HL-60/S4 treated with retinoic acid at 250 ng/mL for 4 days and 3 days (cell line): ENCODE measurements around the gene ZNF423.

Experiments used
- in situ Hi-C: fragments of 300-500 bp; cut with MboI; formaldehyde crosslinking; loops from 2 replicates; pipeline ENCODE4 v1.7.0; 2022; ENCODE audit warnings: low sequenced_read_pairs

ZNF423 gene

GRCh38 chr16:49674990-49675389 is 180.9 kb downstream of the ZNF423 start:
- in situ Hi-C loops: no loop called here

DNA sequence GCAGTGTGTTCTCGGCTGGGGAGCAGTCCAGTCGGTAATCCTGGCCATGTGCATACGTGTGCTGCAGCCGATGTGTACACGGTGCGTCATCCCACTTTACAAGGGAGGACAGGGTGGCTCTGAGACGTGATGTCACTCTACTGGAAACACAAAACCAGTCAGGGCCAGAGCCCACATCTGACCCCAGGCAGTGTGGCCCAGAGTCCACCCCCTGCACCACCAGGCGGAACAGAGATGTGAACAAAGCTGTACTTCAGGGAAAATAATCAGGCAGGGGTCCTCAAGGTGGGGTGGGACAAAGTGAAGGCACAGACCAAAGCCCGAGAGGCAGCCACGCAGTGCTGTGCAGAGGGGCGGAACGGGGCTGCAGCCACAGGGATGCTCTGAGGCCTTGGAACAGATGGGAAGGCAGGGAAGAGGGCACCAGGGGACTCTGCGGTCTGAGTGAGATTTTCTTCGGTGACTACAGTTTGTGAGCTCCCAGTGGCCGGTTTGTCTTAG is 181.5 kb downstream of the ZNF423 start:
- in situ Hi-C loops: no loop called here

GRCh38 chr16:49673442-49673841 is 182.5 kb downstream of the ZNF423 start:
- in situ Hi-C loops: no loop called here

DNA sequence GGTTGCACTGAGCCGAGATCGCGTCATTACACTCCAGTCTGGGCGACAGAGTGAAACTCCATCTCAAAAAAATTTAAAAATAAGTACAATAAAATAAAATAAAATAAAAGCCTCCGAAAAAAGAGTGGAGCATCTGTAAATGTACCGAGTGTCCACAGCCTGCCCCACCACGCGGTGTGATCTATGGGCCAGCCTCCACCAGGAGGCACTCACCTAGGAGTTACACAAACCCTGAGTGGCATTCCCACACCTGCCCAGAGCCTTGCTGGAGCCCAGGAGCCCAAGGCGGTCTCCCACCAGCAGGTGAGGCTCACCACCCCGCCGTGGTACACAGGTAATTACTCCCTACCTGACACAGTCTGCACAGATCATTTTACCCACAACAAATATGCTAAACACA is 183.2 kb downstream of the ZNF423 start:
- in situ Hi-C loops: no loop called here

DNA sequence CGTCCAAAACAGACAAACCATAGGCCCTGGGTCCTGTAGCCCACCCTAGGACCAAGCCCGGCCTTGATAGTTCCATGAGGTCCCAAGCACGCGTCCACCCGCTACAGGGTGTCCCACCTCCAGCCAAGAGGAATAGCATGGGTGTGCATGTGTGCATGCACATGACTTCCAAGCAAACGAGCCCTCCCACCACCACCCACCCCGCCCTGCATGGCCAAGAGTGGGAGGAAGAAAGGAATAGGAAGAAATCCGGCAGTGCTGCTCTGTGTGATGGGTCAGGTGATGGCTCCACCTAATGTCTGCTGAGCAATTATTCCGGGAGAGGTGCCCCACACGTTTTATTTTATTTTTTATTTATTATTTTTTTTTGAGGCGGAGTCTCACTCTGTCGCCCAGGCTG is 184.6 kb downstream of the ZNF423 start:
- in situ Hi-C loops: no loop called here

GRCh38 chr16:49670627-49671026 is 185.3 kb downstream of the ZNF423 start:
- in situ Hi-C loops: no loop called here

DNA sequence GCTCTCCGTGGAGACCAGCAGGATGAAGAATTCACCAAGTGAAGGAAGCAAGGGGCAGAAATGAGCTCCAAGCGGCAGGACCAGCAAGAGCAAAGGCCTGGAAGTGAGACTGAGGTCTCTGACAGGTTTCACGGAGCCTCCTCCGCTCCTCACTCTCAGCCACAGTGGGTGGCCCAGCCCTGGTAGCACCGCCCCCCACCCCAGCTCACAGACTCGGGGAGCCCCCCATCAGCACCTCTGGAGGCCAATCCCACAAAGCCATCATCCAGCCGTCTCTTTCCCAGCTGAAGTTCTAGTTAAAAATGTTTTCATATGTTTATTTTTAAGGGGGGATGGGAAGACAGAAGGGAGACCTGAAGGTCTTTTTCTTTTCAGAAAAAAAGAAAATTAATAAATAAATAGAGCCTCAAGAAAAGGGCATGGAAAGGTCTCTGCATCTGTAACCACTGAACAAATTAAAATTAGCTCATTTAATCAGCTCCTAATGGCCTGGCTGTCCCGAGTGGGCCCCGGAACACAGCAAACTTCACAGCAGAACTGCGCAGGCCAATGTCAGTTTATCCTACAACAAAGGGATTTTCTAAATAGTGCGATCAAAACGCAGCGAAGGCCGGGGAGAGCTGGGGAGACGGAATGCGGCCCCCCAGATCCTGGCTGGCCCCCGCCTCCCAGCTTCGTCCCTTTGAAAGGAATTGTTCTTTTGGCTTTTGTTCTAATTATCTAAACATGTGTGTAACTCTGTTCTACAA is 190.3 kb downstream of the ZNF423 start:
- in situ Hi-C loops: no loop called here

- in situ Hi-C loops: no loop called here
These were observed 191.4 kb downstream of the ZNF423 start for GRCh38 chr16:49664221-49665215.

DNA sequence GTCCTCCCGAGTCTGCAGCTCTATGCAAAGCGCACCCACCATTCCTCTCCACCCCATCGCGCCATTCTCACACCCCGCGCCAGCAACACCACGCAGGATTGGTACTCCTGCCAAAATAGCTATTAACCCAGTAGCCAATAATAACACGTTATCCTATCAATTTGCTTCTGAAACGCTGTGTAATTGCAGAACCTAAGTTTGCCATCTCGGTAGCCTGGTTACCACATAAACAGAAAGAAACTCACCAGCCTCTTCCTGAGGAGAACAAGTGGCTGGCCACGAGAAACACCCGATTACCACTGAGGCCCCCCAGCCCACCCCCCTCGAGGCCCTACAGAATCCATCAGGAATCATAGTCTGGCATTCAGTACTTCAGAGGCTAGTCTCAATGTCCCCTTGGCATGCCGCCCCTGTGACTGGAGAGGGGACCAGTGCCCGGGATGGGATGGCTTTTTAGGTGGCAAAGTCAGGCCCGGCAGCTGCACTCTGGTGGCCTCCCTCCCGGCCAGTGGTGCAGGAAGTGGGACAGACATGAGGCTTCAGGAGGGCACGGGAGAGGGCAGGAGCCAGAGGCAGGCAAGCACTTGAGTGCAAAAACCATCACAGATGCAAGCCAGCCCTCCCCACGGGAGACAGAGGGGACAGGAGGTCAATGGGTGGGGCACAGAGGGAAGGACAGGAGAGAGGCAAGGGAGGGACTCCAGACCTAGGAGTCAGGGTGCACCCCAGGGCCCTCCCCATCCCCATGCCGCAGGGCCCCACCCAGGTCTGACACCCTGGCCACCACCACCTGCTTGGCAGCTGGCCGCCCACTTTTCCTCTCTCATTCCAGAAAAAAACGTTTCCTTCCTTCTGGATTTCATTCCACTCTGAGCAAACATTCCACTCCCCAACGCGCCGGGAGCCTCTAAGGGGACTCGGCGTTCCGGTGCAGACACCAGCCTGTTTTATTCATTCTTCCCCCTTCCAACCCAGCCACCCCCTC is 192.5 kb downstream of the ZNF423 start:
- in situ Hi-C loops: no loop called here

- in situ Hi-C loops: no loop called here
These were observed 193.3 kb downstream of the ZNF423 start for GRCh38 chr16:49662569-49662968.

DNA sequence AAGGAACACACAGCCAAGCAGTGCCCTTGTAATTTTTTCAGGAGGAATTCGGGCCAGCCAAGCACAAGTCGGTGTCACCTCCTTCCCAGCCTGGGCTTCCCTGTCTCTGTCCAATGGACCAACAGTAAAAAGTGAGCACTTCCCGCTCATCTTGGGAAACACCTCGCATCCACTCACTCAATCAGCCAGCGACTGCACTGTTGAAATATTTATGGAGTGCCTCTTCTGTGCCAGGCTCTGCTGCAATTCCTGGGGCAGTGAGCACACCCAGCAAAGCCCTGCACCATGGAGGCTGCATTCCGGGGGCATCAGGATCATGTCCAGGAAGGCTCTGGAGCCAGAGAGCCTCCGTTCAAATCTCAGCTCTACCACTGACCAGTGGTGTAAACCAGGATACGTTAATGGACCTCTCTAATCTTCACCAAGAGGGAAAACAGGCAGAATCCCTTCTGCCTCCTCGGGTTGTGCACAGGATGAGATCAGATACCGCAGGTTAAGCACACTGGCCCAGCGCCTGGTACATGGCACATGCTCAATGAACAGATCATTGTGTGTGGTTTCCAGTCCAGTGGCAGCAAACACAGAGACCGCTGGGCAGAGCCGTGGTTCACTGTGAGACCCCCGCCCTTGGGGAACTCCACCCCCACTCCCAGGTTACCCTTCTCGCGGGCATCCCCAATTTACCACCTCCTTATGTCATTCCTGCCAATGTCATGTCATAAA is 194.3 kb downstream of the ZNF423 start:
- in situ Hi-C loops: no loop called here

GRCh38 chr16:49660626-49661025 is 195.3 kb downstream of the ZNF423 start:
- in situ Hi-C loops: no loop called here

GRCh38 chr16:49659356-49659755 is 196.6 kb downstream of the ZNF423 start:
- in situ Hi-C loops: no loop called here

- in situ Hi-C loops: no loop called here
These were observed 197.4 kb downstream of the ZNF423 start for GRCh38 chr16:49658531-49658930.

DNA sequence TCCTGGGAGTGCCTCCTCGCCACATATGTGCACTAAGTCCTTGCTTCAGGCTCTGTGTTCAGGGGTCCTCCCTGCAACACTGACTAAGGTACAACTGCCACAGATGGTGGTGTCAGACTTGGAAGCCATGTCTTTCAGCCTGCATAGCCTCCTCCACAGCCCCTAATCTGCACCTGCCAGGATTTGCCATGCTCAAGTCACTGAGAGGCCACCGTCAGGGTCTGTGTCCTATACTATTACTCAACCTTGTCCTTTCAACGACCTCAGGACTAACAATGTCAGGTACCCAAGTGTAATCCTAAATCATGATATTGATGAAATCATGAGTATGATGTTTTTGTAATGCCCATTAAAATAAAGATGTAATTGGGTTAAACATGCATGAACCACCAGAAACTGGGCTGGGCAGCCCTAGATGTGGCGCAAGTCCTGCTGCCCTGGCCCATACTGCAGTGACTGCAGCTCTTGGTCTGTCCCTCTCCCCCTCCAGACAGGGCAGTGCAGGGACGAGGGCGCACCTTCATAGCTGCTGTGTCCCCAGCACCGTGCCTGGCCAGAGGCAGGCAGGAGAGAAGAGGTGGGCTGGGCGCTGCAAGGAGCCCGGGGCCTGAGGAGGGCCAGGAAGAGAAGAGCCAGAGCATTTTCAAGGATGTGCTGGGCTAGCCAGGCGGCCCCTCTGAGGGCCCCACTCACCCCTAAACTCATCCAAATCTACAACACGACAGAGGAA is 198.0 kb downstream of the ZNF423 start:
- in situ Hi-C loops: no loop called here

GRCh38 chr16:49654425-49654824 is 201.5 kb downstream of the ZNF423 start:
- in situ Hi-C loops: no loop called here

GRCh38 chr16:49653577-49653976 is 202.3 kb downstream of the ZNF423 start:
- in situ Hi-C loops: no loop called here

GRCh38 chr16:49653173-49653570 is 202.7 kb downstream of the ZNF423 start:
- in situ Hi-C loops: no loop called here

GRCh38 chr16:49652456-49653172 is 203.3 kb downstream of the ZNF423 start:
- in situ Hi-C loops: no loop called here
